ENCODE data around the gene SUGT1.

DNA sequence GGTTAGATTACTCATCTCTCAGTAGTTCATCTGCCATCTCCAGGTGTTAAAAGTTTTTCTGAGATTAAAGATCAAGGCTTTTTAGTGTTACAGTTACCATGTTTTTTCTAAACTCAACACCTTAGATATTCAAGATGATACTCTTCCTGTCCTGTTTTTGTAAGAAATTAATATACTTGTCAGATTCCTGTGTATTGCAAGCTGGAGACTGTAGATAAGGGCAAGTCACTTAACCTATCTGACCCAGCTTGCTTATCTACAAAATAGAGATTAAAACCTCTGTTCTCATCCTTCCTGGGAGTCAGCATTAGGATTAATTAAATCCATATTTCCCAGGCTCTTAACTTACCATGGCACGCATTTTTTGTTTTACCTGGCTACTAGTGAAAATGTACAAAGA lies 25.2 kb downstream of the SUGT1 start:
- no peak for TF ChIP-seq POLR2A (IDR thresholded peaks at IDR 0.05)
- TF ChIP-seq, protein P1, sequence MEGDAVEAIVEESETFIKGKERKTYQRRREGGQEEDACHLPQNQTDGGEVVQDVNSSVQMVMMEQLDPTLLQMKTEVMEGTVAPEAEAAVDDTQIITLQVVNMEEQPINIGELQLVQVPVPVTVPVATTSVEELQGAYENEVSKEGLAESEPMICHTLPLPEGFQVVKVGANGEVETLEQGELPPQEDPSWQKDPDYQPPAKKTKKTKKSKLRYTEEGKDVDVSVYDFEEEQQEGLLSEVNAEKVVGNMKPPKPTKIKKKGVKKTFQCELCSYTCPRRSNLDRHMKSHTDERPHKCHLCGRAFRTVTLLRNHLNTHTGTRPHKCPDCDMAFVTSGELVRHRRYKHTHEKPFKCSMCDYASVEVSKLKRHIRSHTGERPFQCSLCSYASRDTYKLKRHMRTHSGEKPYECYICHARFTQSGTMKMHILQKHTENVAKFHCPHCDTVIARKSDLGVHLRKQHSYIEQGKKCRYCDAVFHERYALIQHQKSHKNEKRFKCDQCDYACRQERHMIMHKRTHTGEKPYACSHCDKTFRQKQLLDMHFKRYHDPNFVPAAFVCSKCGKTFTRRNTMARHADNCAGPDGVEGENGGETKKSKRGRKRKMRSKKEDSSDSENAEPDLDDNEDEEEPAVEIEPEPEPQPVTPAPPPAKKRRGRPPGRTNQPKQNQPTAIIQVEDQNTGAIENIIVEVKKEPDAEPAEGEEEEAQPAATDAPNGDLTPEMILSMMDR (IDR thresholded peaks at IDR 0.05), result no peak
